Measurements from ENCODE around the gene FAM168A.

DNA sequence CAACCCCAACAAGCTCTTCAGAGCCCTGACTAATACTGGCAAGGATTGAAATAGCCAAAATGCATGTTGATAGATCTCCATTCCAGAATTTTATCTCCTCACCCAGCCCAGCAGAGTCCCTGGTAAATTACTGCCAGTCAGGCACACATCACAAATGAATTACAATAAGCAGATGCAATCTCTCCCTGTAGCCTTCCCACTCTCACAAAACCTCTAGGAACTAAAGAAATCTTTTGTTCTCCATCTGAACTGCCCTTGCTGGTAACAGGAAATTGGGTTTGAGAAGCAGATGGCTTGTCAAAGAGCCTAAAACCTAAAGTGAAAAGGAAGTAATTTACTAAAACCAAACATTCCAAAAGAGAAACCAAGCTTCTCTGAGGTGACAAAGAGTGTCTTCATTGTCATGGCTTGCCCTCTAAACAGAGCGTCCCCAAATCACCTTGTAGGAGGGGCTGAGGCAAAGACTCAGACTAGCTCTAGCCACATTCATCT is 59.5 kb downstream of the FAM168A start:
- TF ChIP-seq ESRRG (CRISPR knock-in tag; IDR thresholded peaks at IDR 0.05) (0 out of 2 replicates have a peak, but pooled peaks have one; percentile 54), TCF4 (CRISPR knock-in tag; IDR thresholded peaks at IDR 0.05; ENCODE audit: borderline replicate concordance) (peak; percentile 44)
